DOHH2 (cell line): Measurements from ENCODE around the gene ANGEL2.

ENCODE experiments used
- H3F3A ChIP-seq: fragments of 200-600 bp; sonication (generic), shearing (Covaris generic); 2 replicates; pipeline ENCODE4 v1.6.0; 2016; ENCODE audit warnings: antibody characterized with exemption, mild to moderate bottlenecking; ENCODE audit not compliant: control insufficient read depth, insufficient read depth
- H3K27ac ChIP-seq: fragments of 200-600 bp; sonication (generic); 2 replicates; pipeline ENCODE4 v1.5.1; 2014; ENCODE audit warnings: low read depth, mild to moderate bottlenecking, low read length, moderate library complexity
- H3K27me3 ChIP-seq: fragments of 200-600 bp; sonication (generic); 2 replicates; pipeline ENCODE4 v1.6.1; 2014; ENCODE audit warnings: mild to moderate bottlenecking, low read length, mixed read lengths; ENCODE audit not compliant: control insufficient read depth
- H3K36me3 ChIP-seq: fragments of 200-600 bp; sonication (generic); 2 replicates; pipeline ENCODE4 v1.6.1; 2014; ENCODE audit warnings: mild to moderate bottlenecking, low read length, moderate library complexity, mixed read lengths; ENCODE audit not compliant: control insufficient read depth
- H3K4me1 ChIP-seq: fragments of 200-600 bp; sonication (generic); 2 replicates; pipeline ENCODE4 v1.6.1; 2014; ENCODE audit warnings: mild to moderate bottlenecking, low read length, mixed read lengths; ENCODE audit not compliant: control insufficient read depth
- H3K4me2 ChIP-seq: fragments of 200-600 bp; sonication (generic); 2 replicates; pipeline ENCODE4 v1.6.0; 2014; ENCODE audit warnings: mild to moderate bottlenecking, low read length, moderate library complexity
- H3K4me3 ChIP-seq: fragments of 200-600 bp; sonication (generic); 2 replicates; pipeline ENCODE4 v1.5.1; 2014; ENCODE audit warnings: mild to moderate bottlenecking, low read length, mixed read lengths
- H3K79me2 ChIP-seq: fragments of 200-600 bp; sonication (generic); 2 replicates; pipeline ENCODE4 v1.6.1; 2014; ENCODE audit warnings: mild to moderate bottlenecking, low read length, mixed read lengths; ENCODE audit not compliant: control insufficient read depth
- H3K9me2 ChIP-seq: fragments of 200-600 bp; sonication (generic); replicated peaks from 2 replicates; pipeline ENCODE4 v1.6.1; 2014; ENCODE audit warnings: mild to moderate bottlenecking, low read length, mixed read lengths; ENCODE audit not compliant: control insufficient read depth
- H3K9me3 ChIP-seq: fragments of 200-600 bp; sonication (generic); 2 replicates; pipeline ENCODE4 v1.6.1; 2014; ENCODE audit warnings: antibody characterized with exemption, low read length, mixed read lengths; ENCODE audit not compliant: control insufficient read depth, insufficient read depth
- H4K20me1 ChIP-seq: fragments of 200-600 bp; sonication (generic); 2 replicates; pipeline ENCODE4 v1.6.0; 2014; ENCODE audit warnings: low read depth, mild to moderate bottlenecking, antibody characterized with exemption, low read length, moderate library complexity; ENCODE audit not compliant: control insufficient read depth, insufficient read depth
- EZH2phosphoT487 ChIP-seq: fragments of 200-600 bp; sonication (generic); IDR thresholded peaks from 2 replicates; pipeline ENCODE4 v1.6.1; 2017; ENCODE audit warnings: borderline replicate concordance, mild to moderate bottlenecking, antibody characterized with exemption, low read length, moderate library complexity, mixed read lengths
- TF ChIP-seq, protein P1 (sequence below): fragments of 200-600 bp; sonication (generic); IDR thresholded peaks from one replicate; pipeline ENCODE4 v1.5.1; 2014; ENCODE audit warnings: antibody characterized with exemption, mild to moderate bottlenecking, low read depth, low read length; ENCODE audit not compliant: poor library complexity, severe bottlenecking

ANGEL2 gene

GRCh38 chr1:212951126-212951946, 64.3 kb downstream of the ANGEL2 start:
- Histone ChIP-seq H3K9me2 (no peaks in the 10 kb centered on the region), H3K79me2 (no peaks in the 10 kb centered on the region), H4K20me1 (no peaks in the 10 kb centered on the region), H3K4me2 (peak overlapping the region; percentile 98), H3F3A (peaks cover 10% of the 10 kb centered on the region), H3K4me3 (peak overlapping the region; percentile 84), H3K4me1 (peaks cover 49% of the 10 kb centered on the region), H3K36me3 (no peaks in the 10 kb centered on the region), H3K27ac (no peak overlapping the region), H3K9me3 (no peaks in the 10 kb centered on the region), H3K27me3 (peaks cover 7% of the 10 kb centered on the region)
- TF ChIP-seq EZH2phosphoT487: 0 out of 2 replicates have a peak, but pooled peaks have one; percentile 17
- TF ChIP-seq, protein P1, sequence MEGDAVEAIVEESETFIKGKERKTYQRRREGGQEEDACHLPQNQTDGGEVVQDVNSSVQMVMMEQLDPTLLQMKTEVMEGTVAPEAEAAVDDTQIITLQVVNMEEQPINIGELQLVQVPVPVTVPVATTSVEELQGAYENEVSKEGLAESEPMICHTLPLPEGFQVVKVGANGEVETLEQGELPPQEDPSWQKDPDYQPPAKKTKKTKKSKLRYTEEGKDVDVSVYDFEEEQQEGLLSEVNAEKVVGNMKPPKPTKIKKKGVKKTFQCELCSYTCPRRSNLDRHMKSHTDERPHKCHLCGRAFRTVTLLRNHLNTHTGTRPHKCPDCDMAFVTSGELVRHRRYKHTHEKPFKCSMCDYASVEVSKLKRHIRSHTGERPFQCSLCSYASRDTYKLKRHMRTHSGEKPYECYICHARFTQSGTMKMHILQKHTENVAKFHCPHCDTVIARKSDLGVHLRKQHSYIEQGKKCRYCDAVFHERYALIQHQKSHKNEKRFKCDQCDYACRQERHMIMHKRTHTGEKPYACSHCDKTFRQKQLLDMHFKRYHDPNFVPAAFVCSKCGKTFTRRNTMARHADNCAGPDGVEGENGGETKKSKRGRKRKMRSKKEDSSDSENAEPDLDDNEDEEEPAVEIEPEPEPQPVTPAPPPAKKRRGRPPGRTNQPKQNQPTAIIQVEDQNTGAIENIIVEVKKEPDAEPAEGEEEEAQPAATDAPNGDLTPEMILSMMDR: no peak

DNA sequence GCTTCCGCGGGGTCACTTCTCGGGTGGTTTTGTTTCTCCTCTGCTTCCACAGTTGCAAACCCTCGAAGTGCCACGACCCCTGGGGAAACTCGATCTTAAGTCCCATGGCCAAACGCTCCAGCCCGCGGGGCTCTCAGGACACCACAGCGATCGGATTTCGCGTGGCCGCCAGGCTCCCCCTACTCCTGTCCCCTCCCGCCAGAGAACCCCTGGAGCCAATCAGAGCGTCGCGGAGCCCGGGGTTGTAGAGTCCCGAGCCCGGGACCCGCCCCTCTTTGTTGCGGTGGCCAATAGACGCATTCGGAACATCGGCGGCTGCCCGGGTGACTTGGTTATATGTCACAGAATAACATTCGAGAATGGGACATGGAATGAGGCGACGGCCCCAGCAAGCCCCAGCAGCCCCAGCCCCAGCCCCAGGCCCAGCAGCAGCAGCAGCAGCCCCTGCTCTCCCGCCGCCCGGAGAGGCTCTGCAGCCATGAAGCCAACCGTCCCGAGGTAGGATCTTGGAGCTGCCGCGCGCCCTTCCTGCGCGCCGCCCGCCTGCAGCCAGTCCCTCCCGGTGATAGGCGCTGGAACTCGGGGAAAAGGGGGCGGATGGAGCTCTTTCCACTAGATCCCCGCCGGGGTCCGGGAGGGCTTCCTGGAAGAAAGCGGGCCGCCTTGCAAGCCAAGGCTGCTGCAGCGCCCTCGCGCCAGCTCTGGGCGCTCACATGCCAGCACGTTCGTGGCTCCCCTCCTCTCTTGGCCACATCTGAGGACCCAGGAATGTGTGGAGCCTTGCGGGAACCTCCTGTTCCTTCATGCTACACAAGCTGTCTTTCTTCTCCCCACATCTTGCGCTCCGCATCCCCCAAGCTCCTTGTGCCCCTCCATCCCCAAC, 65.2 kb downstream of the ANGEL2 start, which contains the start of gene VASH2:
TSS of gene VASH2 (plus strand) at position 299 of the 883 bp plus-strand sequence. CDS start 1,002 bp downstream, outside the sequence.
- H3K27ac ChIP-seq: no peak within 1 kb of the TSS
- H3K4me2 ChIP-seq: peak within 1 kb of the TSS; percentile 98

GRCh38 chr1:212949771-212950170, 65.9 kb downstream of the ANGEL2 start:
- peaks cover 7% of the 10 kb centered on the region for H3K27me3 ChIP-seq
- H3K4me1 ChIP-seq: peaks cover 64% of the 10 kb centered on the region
- H3K9me2 ChIP-seq: no peaks in the 10 kb centered on the region
- peak overlapping the region; percentile 98 for H3K4me2 ChIP-seq
- TF ChIP-seq EZH2phosphoT487: no peak
- TF ChIP-seq, protein P1: no peak
- H3K79me2 ChIP-seq: no peaks in the 10 kb centered on the region
- no peaks in the 10 kb centered on the region for H3K36me3 ChIP-seq
- H3K27ac ChIP-seq: no peak overlapping the region
- H4K20me1 ChIP-seq: no peaks in the 10 kb centered on the region
- H3K4me3 ChIP-seq: peak overlapping the region; percentile 84
- peaks cover 23% of the 10 kb centered on the region for H3F3A ChIP-seq
- H3K9me3 ChIP-seq: no peaks in the 10 kb centered on the region

More for the DNA sequence above, 65.2 kb downstream of the ANGEL2 start, which contains the start of gene VASH2:
- Histone ChIP-seq H3K4me1 (peaks cover 57% of the 10 kb centered on the region), H3K4me3 (peak within 1 kb of the TSS; percentile 84), H3K9me3 (no peaks in the 10 kb centered on the region), H3K9me2 (no peaks in the 10 kb centered on the region), H4K20me1 (no peaks in the 10 kb centered on the region), H3K36me3 (no peaks in the 10 kb centered on the region), H3K79me2 (no peaks in the 10 kb centered on the region), H3K27me3 (peaks cover 7% of the 10 kb centered on the region), H3F3A (peaks cover 17% of the 10 kb centered on the region)
- TF ChIP-seq, protein P1: peak; percentile 40
- peak; percentile 68; the same call in 1 of the 2 replicates for TF ChIP-seq EZH2phosphoT487
